Measurements from ENCODE around the gene ALK. TPM values are rescaled to one million over a fixed set of nuclear protein-coding genes. Genes with fewer than 3 reads are reported as not detected.

ALK gene
- total and polyA plus RNA-seq, 12 donors, result 0.09 to 1.8 (median 0.53) TPM; not detected in 1

DNA sequence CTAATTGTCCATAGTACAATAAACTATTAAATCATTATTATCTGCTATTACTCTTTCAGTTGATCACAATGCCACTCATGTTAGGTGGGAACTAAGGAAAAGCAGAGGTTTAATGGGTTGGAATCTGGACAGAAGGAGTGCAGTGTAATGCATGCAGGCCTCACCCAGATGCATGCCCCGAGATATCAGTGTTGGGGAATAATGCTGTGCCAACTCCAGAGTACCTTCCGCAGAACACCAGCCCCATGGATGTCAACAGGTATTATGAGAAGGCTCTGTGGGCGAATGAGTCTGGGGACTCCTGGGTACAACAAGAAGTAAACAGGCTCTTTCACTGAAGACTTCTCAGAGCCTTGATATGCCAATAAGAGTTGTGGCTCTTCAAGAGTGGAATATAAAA, 377.4 kb downstream of the ALK start:
- H3K4me3 ChIP-seq, result no peak overlapping the region
- H3K9me3 ChIP-seq (replicated peaks in 1 of 3), result no peaks in the 10 kb centered on the region
- intact Hi-C loops (cut with DNase I), result no loop called here
- TF ChIP-seq, protein P1, sequence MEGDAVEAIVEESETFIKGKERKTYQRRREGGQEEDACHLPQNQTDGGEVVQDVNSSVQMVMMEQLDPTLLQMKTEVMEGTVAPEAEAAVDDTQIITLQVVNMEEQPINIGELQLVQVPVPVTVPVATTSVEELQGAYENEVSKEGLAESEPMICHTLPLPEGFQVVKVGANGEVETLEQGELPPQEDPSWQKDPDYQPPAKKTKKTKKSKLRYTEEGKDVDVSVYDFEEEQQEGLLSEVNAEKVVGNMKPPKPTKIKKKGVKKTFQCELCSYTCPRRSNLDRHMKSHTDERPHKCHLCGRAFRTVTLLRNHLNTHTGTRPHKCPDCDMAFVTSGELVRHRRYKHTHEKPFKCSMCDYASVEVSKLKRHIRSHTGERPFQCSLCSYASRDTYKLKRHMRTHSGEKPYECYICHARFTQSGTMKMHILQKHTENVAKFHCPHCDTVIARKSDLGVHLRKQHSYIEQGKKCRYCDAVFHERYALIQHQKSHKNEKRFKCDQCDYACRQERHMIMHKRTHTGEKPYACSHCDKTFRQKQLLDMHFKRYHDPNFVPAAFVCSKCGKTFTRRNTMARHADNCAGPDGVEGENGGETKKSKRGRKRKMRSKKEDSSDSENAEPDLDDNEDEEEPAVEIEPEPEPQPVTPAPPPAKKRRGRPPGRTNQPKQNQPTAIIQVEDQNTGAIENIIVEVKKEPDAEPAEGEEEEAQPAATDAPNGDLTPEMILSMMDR (IDR thresholded peaks at IDR 0.05), result no peak
- TF ChIP-seq POLR2A (IDR thresholded peaks at IDR 0.05), result no peak
- no peaks in the 10 kb centered on the region for H3K27me3 ChIP-seq
- 72 to 85% (median 83%) methylated on average over 3 of the region's 3 CpGs for WGBS, 4 donors
- no peaks in the 10 kb centered on the region for H3K36me3 ChIP-seq (replicated peaks in 1 of 2)
- no peaks in the 10 kb centered on the region for H3K4me1 ChIP-seq (replicated peaks in 1 of 2)
- H3K27ac ChIP-seq, result no peak overlapping the region
- no peak for DNase-seq

DNA sequence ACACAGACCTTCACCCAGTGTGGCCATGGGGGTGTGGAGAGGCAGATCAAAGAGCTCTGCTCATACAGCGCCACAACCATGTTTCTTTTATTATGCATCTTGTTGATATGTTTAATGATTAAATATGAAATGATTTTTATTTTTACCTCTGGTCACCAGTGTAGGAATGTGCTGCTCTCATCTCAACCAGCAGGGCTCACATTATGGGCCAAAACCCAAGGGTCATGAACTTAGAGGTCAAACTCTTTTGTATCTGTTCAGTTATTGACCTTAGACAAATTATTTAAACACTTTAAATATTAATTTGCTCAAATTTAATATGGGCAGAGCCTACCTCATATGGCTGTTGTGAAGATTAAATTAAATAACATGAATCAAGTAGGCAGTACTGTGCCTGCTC, 386.2 kb downstream of the ALK start:
- no peak for DNase-seq

DNA sequence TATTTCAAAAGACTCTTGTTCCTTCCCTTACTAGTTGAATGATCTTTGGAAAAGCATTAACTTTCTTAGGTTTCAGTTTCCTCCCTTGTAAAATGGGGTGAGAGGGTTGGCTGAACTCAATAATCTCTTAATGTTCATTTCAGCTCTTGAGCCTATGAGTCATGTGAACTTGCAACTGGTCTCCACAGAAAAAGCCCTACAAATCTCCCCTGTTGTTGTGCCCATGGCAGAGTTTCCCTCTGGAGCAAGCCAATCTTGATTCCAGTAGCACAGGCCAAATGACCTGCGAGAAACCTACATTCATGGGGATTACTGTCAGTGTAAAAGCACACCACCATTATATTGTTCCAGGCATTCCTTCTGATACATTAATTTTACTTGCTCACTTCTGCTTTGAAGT, 388.9 kb downstream of the ALK start:
- TF ChIP-seq, protein P1 (IDR thresholded peaks at IDR 0.05), result no peak
- no peak for TF ChIP-seq POLR2A (IDR thresholded peaks at IDR 0.05)
- H3K36me3 ChIP-seq (replicated peaks in 1 of 2), result no peaks in the 10 kb centered on the region
- no peak overlapping the region for H3K4me3 ChIP-seq
- H3K9me3 ChIP-seq (replicated peaks in 1 of 3), result no peaks in the 10 kb centered on the region
- WGBS, 4 donors, result 74 to 93% (median 81%) methylated on average over 1 of the region's 1 CpG
- intact Hi-C loops (cut with DNase I), result no loop called here
- H3K27ac ChIP-seq, result no peak overlapping the region
- no peaks in the 10 kb centered on the region for H3K27me3 ChIP-seq
- no peaks in the 10 kb centered on the region for H3K4me1 ChIP-seq (replicated peaks in 1 of 2)
- DNase-seq, result no peak

More for the DNA sequence above, 386.2 kb downstream of the ALK start:
- Histone ChIP-seq H3K4me1 (replicated peaks in 1 of 2) (no peaks in the 10 kb centered on the region), H3K36me3 (replicated peaks in 1 of 2) (no peaks in the 10 kb centered on the region), H3K27me3 (no peaks in the 10 kb centered on the region), H3K4me3 (no peak overlapping the region), H3K9me3 (replicated peaks in 1 of 3) (no peaks in the 10 kb centered on the region), H3K27ac (no peak overlapping the region)
- intact Hi-C loops (cut with DNase I), result no loop called here
- WGBS, 4 donors, result 80 to 87% (median 86%) methylated on average over 1 of the region's 1 CpG
- TF ChIP-seq, protein P1 (IDR thresholded peaks at IDR 0.05), result no peak
- TF ChIP-seq POLR2A (IDR thresholded peaks at IDR 0.05), result no peak

DNA sequence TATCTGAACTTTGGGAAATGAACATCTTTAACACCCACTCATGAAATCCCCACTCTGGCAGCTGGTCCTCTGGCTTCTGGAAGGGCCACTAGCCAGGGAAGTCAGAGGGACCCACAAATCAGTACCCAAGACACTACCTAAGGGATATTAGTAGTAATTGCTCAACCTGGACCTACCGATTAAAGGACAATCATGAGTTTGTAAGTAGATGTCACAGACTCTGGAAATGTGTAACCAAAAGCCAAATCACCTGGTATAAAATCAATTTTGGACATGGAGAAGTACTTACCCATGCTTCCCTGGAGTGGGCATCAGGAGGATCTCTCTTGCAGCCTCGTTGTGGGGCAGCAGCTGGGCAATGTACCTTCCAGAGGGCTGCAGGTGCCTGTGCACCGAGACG, 389.8 kb downstream of the ALK start:
- no peaks in the 10 kb centered on the region for H3K4me1 ChIP-seq (replicated peaks in 1 of 2)
- no peak overlapping the region for H3K4me3 ChIP-seq
- H3K36me3 ChIP-seq (replicated peaks in 1 of 2), result no peaks in the 10 kb centered on the region
- intact Hi-C loops (cut with DNase I), result no loop called here
- H3K27ac ChIP-seq, result no peak overlapping the region
- WGBS, 4 donors, result 73 to 87% (median 85%) methylated on average over 2 to 4 of the region's 4 CpGs
- H3K27me3 ChIP-seq, result no peaks in the 10 kb centered on the region
- TF ChIP-seq POLR2A (IDR thresholded peaks at IDR 0.05), result no peak
- TF ChIP-seq, protein P1 (IDR thresholded peaks at IDR 0.05), result no peak
- no peak for DNase-seq
- H3K9me3 ChIP-seq (replicated peaks in 1 of 3), result no peaks in the 10 kb centered on the region
